Gastrocnemius medialis (tissue), 4 donors: ENCODE data around the gene CEP112.

Source experiments
- POLR2A ChIP-seq, 2 donors: fragments of 450-650 bp; IDR thresholded peaks; one replicate each; pipeline ENCODE4 v1.6.1; 2017; ENCODE audit warnings: antibody characterized with exemption in 2 of 2, mild to moderate bottlenecking in 2 of 2, moderate library complexity in 2 of 2
- TF ChIP-seq, protein P1 (sequence below), 5 experiments: fragments of 450-650 bp in 3 of 5; fragments of 200-600 bp in 2 of 5; sonication (generic) in 2 of 5; IDR thresholded peaks in 4 of 5; conservative IDR thresholded peaks in 1 of 5; 1 replicate in 4 of 5; 2 replicates in 1 of 5; pipeline ENCODE4 v1.5.1; 2016 to 2019; ENCODE audit warnings: antibody characterized with exemption in 5 of 5, mild to moderate bottlenecking in 3 of 5, moderate library complexity in 3 of 5

DNA sequence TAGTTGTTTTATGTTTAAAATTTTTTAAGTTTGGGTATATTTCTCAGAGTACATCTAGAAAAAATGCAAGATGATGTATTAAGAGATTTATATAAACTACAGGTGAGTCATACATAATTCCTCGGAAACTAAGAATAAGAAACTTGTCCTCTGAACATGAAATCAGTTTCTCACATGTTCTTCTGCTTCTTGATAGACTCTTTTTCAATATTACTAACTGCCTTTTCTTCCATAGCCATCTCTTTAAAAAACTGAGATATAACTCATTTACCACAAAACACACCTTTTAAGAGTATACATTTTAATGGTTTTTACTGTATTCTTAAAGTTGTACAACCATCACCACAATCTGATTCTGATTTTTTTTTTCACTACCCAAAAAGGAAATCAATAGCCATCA lies 392.1 kb downstream of the CEP112 start:
- TF ChIP-seq, protein P1, sequence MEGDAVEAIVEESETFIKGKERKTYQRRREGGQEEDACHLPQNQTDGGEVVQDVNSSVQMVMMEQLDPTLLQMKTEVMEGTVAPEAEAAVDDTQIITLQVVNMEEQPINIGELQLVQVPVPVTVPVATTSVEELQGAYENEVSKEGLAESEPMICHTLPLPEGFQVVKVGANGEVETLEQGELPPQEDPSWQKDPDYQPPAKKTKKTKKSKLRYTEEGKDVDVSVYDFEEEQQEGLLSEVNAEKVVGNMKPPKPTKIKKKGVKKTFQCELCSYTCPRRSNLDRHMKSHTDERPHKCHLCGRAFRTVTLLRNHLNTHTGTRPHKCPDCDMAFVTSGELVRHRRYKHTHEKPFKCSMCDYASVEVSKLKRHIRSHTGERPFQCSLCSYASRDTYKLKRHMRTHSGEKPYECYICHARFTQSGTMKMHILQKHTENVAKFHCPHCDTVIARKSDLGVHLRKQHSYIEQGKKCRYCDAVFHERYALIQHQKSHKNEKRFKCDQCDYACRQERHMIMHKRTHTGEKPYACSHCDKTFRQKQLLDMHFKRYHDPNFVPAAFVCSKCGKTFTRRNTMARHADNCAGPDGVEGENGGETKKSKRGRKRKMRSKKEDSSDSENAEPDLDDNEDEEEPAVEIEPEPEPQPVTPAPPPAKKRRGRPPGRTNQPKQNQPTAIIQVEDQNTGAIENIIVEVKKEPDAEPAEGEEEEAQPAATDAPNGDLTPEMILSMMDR (IDR thresholded peaks at IDR 0.05 in 4 of 5, conservative IDR thresholded peaks at IDR 0.05 in 1 of 5) = no peak
- no peak for TF ChIP-seq POLR2A (IDR thresholded peaks at IDR 0.05)
